Measurements from ENCODE around the gene GPX7.

GPX7 gene

GRCh38 chr1:52580283-52580682, 21.9 kb upstream of the GPX7 start:
- no peak for DNase-seq
- intact Hi-C loops (cut with DNase I): no loop called here

- no peak for DNase-seq
- intact Hi-C loops (cut with DNase I): no loop called here
These were observed 20.0 kb upstream of the GPX7 start for GRCh38 chr1:52582116-52582696.

- intact Hi-C loops (cut with DNase I): no loop called here
- no peak for DNase-seq
These were observed 16.7 kb upstream of the GPX7 start for GRCh38 chr1:52585474-52585873.

DNA sequence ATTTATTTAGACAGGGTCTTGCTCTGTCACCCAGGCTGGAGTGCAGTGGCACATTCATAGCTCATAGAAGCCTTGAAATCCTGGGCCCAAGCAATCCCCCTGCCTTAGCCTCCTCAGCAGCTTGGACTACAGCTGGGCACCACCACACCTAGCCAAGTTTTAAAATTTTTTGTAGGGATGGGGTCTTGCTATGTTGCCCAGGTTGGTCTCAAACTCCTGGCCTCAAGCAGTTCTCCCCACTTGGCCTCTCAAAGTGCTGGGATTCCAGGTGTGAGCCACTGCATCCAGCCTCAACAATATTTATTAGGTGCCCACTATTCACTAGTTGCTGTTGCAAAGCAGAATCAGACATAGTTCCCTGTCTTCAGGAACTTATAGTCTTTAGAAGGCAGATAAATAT, 14.1 kb upstream of the GPX7 start:
- DNase-seq: no peak
- intact Hi-C loops (cut with DNase I): no loop called here

GRCh38 chr1:52588535-52588934, 13.6 kb upstream of the GPX7 start:
- intact Hi-C loops (cut with DNase I): no loop called here
- DNase-seq: no peak

DNA sequence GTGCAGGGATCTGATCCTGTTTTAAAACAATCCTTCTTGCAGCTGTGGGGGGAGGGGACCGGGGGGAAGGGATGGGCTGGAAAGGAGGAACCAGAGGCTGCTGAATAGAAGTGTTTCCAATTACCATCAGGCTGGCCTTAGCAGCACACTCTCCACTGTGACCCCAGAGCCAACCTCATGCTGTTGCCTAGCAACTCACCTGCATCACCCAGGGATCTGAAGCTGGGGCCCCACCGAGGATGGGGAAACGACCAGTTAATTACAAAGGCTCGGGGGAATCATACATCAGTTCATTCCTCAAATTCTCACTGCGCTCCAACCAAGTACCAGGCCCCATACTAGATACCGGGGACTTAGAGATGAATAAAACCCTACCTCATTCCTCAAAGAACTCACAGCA, 11.9 kb upstream of the GPX7 start:
- no peak for DNase-seq

GRCh38 chr1:52592637-52593323, 9.4 kb upstream of the GPX7 start:
- no peak for DNase-seq
- intact Hi-C loops (cut with DNase I): no loop called here

More for the DNA sequence above, 11.9 kb upstream of the GPX7 start:
- intact Hi-C loops (cut with DNase I): no loop called here

GRCh38 chr1:52593495-52593894, 8.7 kb upstream of the GPX7 start:
- intact Hi-C loops (cut with DNase I): no loop called here
- DNase-seq: no peak

DNA sequence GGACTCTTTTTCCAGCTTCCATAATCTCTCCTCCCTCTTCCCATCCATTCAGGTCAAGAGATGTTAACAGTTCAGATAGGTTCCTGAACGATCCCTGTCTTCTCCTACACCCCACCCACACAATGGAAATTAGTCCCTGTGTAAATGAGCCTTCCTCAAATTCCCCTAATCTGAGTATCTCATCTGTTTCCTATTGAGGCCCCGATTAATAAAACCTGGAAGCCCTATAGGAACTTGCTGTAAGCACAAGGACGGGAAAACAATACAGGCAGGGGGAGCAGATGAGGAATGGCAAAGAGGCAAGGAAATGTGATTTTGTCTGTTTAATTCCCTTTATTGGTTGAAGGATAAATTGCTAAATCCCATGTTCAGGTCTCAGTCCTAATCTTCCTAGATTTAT, 7.1 kb upstream of the GPX7 start:
- intact Hi-C loops (cut with DNase I): no loop called here
- no peak for DNase-seq

- intact Hi-C loops (cut with DNase I): no loop called here
- DNase-seq: no peak
These were observed 4.3 kb upstream of the GPX7 start for GRCh38 chr1:52597912-52598311.

DNA sequence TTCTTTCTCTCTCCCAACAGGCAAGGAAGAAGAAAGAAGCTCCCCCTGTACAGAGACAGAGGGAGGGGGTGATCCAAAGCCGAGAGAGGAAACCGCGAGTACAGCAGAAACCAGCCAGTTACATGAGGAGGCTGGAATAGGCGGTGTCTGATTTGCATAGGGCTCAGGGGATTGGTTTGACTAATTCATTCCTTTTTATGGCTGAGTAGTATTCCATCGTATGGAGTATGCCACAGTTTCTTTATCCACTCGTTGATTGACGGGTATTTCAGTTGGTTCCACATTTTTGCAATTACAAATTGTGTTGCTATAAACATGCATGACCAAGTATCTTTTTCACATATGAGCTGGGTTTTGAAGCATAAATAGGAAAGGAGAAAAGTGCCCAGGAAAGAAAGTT, 3.4 kb upstream of the GPX7 start:
- no peak for DNase-seq
- intact Hi-C loops (cut with DNase I): no loop called here

DNA sequence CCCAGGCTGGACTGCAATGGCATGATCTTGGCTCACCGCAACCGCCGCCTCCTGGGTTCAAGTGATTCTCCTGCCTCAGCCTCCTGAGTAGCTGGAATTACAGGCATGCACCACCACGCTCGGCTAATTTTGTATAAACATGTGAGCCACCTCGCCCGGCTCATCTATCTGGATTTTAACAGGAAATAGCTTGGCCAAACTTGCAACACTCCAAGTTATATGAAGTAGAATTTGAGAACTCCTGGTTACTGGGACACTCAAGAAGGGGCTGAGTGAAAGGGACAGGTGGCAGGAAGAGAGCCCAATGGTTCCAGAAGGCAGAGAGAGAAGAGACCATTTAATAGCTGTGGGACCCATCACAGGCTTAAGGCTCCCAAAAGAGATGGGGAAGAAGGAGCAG, 2.9 kb upstream of the GPX7 start:
- intact Hi-C loops (cut with DNase I): no loop called here
- no peak for DNase-seq

DNA sequence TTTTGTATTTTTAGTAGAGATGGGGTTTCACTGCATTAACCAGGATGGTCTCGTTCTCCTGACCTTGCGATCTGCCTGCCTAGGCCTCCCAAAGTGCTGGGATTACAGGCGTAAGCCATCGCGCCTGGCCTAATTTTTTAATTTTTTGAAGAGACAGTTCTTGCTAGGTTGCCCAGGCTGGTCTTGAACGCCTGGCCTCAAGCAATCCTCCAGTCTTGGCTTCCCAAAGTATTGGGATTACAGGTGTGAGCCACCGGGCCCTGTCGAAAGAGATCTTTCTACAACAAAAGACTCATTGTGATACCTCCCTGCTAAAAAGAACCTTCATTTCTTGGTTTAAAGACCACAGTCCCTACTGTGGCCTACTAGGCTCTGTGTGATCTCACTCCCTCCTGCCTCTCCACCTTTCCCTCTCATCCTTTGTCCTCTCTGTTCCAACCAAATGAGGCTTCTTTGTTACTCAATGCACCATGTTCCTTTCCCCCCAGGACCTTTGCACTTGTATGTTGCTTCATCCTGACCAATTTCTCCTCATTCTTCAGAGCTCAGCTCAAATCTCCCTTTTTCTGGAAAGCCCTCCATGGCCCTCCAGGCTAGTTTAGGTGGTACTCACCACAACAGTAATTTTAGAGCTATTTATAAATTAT, 1.5 kb upstream of the GPX7 start:
- no peak for DNase-seq
- intact Hi-C loops (cut with DNase I): no loop called here

GRCh38 chr1:52601519-52601918, 652 bp upstream of the GPX7 start:
- no peak for DNase-seq
- intact Hi-C loops (cut with DNase I): no loop called here

GRCh38 chr1:52602856-52603600, 857 bp downstream of the GPX7 start:
- peak in 11 of 42 donors; percentile 2 to 35 (median 16) for DNase-seq
- intact Hi-C loops (cut with DNase I): no loop called here

- intact Hi-C loops (cut with DNase I): no loop called here
- DNase-seq: peak in 1 of 42 donors; percentile 14
These were observed 1.5 kb downstream of the GPX7 start for GRCh38 chr1:52603630-52604029.

GRCh38 chr1:52604063-52604770, 2.0 kb downstream of the GPX7 start:
- intact Hi-C loops (cut with DNase I): no loop called here

DNA sequence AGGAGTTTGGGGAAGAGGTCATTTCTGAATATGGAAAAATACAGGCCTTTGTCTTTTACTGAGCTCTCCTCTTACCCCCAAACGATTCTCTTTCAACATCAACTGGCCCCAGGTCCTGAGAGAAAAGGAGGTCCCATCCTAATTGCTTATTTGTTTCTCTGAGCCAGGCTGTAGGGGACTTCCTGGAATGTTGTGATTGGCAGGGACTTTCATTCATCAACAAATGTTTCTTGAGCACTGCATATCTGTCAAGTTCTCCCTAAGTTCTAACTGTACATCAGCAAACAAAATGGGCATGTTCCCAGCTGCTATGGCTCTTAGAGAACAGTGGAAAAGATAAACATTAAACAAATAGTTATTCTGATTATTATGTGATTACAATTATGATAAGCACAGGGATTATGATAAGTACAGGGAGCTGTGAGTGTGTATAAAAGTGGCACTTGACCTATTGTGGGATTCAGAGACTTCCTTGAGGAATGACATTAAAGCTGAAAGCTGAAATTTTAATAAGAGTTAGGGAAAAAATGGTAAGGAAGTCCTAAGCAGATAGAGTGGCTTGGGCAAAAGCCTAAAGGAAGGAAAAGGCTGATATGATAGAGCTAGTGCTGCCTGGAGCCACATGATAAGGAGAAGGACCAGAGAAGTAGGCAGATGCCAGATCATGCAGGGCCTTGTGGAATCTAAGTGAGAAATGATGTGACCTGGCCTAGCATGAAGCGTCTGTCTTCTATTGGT, 11.6 kb downstream of the GPX7 start:
- intact Hi-C loops (cut with DNase I): no loop called here
- no peak for DNase-seq

More at GRCh38 chr1:52604063-52604770, 2.0 kb downstream of the GPX7 start:
- no peak for DNase-seq

DNA sequence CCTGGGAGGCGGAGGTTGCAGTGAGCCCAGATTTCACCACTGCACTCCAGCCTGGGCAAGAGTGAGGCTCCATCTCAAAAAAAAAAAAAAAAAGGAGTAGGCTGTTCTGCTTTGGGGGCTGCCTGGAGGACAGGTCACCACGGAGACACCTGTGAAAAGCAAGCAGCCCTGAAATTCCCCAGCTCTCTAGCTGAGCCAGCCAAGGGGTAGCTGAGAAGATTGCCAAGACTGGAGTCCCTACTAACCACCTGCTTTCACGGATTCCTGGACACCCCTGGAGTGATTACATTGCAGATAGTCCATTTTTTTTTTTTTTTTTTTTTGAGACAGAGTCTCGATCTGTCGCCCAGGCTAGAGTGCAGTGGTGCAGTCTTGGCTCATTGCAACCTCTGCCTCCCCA, 12.5 kb downstream of the GPX7 start:
- intact Hi-C loops (cut with DNase I): no loop called here
- DNase-seq: no peak
